Fibroblast of peridontal ligament (primary cell): Measurements from ENCODE around the gene PRPF19.
A peak's percentile ranks its signal among the peaks of the same experiment; 100 is the strongest.
"Not testable (repeated sequence)": the region's sequence is repeated elsewhere in the genome, so short reads cannot be mapped to it uniquely, and the experiment has no call there.

ENCODE experiments used
- DNase-seq: peaks from one replicate; pipeline ENCODE4 v3.0.0-alpha.2; 2010; ENCODE audit errors: extremely low read depth

The PRPF19 gene

GRCh38 chr11:60923800-60924109, 17.4 kb upstream of the PRPF19 start:
- no peak for DNase-seq

- DNase-seq, result no peak
Observed at GRCh38 chr11:60923326-60923725, 16.9 kb upstream of the PRPF19 start.

GRCh38 chr11:60922906-60923305, 16.5 kb upstream of the PRPF19 start:
- DNase-seq, result no peak

- DNase-seq, result no peak
Observed at GRCh38 chr11:60921777-60922335, 15.5 kb upstream of the PRPF19 start.

- no peak for DNase-seq
Observed at GRCh38 chr11:60921259-60921658, 14.9 kb upstream of the PRPF19 start.

- peak; percentile 31 for DNase-seq
Observed at GRCh38 chr11:60919956-60920355, 13.6 kb upstream of the PRPF19 start.

GRCh38 chr11:60919320-60919719, 12.9 kb upstream of the PRPF19 start:
- no peak for DNase-seq

- DNase-seq, result no peak
Observed at GRCh38 chr11:60918939-60919265, 12.5 kb upstream of the PRPF19 start.

GRCh38 chr11:60918251-60918938, 12.0 kb upstream of the PRPF19 start:
- no peak for DNase-seq

- DNase-seq, result no peak
Observed at GRCh38 chr11:60917267-60917666, 10.9 kb upstream of the PRPF19 start.

GRCh38 chr11:60916669-60917206, 10.4 kb upstream of the PRPF19 start:
- no peak for DNase-seq

- peak; percentile 52 for DNase-seq
Observed at GRCh38 chr11:60915248-60915914, 9.0 kb upstream of the PRPF19 start.

- DNase-seq, result peak; percentile 18
Observed at GRCh38 chr11:60914633-60915247, 8.4 kb upstream of the PRPF19 start.

GRCh38 chr11:60913793-60914632, 7.6 kb upstream of the PRPF19 start, which contains the start of gene TMEM109:
TSS of gene TMEM109 (plus strand) at chr11:60914158. CDS start at chr11:60919694, 5,536 bp downstream.
- peak; percentile 89 for DNase-seq

GRCh38 chr11:60912851-60913528, 6.6 kb upstream of the PRPF19 start:
- DNase-seq, result no peak

GRCh38 chr11:60912223-60912850, 6.0 kb upstream of the PRPF19 start:
- no peak for DNase-seq

- no peak for DNase-seq
Observed at GRCh38 chr11:60910711-60911380, 4.5 kb upstream of the PRPF19 start.

GRCh38 chr11:60910281-60910687, 3.9 kb upstream of the PRPF19 start:
- DNase-seq, result no peak

- DNase-seq, result not testable (repeated sequence)
Observed at GRCh38 chr11:60909680-60910280, 3.4 kb upstream of the PRPF19 start.

GRCh38 chr11:60908803-60909202, 2.4 kb upstream of the PRPF19 start:
- no peak for DNase-seq
